Smooth muscle cell (in vitro differentiated cells): Measurements from ENCODE around the gene XKRX. TPM values are rescaled to one million over a fixed set of nuclear protein-coding genes. Genes with fewer than 3 reads are reported as not detected.

Experiments
- DNase-seq: peaks from one replicate; lab custom pipeline; 2025; ENCODE audit not compliant: unreplicated experiment; lab: John Stamatoyannopoulos, UW
- H2AFZ ChIP-seq: fragments of 200-600 bp; sonication (generic); 2 replicates; pipeline ENCODE4 v1.6.0; 2016; ENCODE audit warnings: antibody characterized with exemption, low read depth, mild to moderate bottlenecking
- H3F3A ChIP-seq: fragments of 200-600 bp; sonication (generic); 2 replicates; pipeline ENCODE4 v1.6.0; 2017; ENCODE audit warnings: antibody characterized with exemption, low read depth
- H3K27ac ChIP-seq: fragments of 200-600 bp; sonication (generic); 2 replicates; pipeline ENCODE4 v1.5.1; 2016; ENCODE audit warnings: low read depth, mild to moderate bottlenecking
- H3K27me3 ChIP-seq: fragments of 200-600 bp; sonication (generic); 2 replicates; pipeline ENCODE4 v1.6.1; 2016; ENCODE audit warnings: low read depth, mild to moderate bottlenecking
- H3K36me3 ChIP-seq: fragments of 200-600 bp; sonication (generic); 2 replicates; pipeline ENCODE4 v1.5.1; 2016; ENCODE audit warnings: low read depth
- H3K4me1 ChIP-seq: fragments of 200-600 bp; sonication (generic); 2 replicates; pipeline ENCODE4 v1.5.1; 2016; ENCODE audit warnings: low read depth
- H3K4me2 ChIP-seq: fragments of 200-600 bp; sonication (generic); 2 replicates; pipeline ENCODE4 v1.6.0; 2016; ENCODE audit warnings: mild to moderate bottlenecking
- H3K4me3 ChIP-seq: fragments of 200-600 bp; sonication (generic); 2 replicates; pipeline ENCODE4 v1.5.1; 2016; ENCODE audit warnings: mild to moderate bottlenecking
- H3K79me2 ChIP-seq: fragments of 200-600 bp; sonication (generic); 2 replicates; pipeline ENCODE4 v1.6.0; 2016; ENCODE audit warnings: low read depth, mild to moderate bottlenecking
- H3K9ac ChIP-seq: fragments of 200-600 bp; sonication (generic); 2 replicates; pipeline ENCODE4 v1.6.0; 2016; ENCODE audit warnings: low read depth
- H3K9me3 ChIP-seq: fragments of 200-600 bp; sonication (generic); replicated peaks from 2 replicates; pipeline ENCODE4 v1.5.1; 2016; ENCODE audit warnings: low read depth
- H4K20me1 ChIP-seq: fragments of 200-600 bp; sonication (generic); 2 replicates; pipeline ENCODE4 v1.6.0; 2016; ENCODE audit warnings: low read depth
- CTCF ChIP-seq: fragments of 200-600 bp; sonication (generic); IDR thresholded peaks from 2 replicates; pipeline ENCODE4 v1.5.1; 2017; ENCODE audit warnings: borderline replicate concordance, mild to moderate bottlenecking, antibody characterized with exemption; ENCODE audit not compliant: insufficient read depth, poor library complexity, severe bottlenecking
- WGBS: methylation state at CpG from one replicate; pipeline ENCODE4 v1.1.7; 2016; ENCODE audit warnings: low lambda C conversion rate; 5-methylcytosine and 5-hydroxymethylcytosine counted together
- polyA plus RNA-seq: library from polyadenylated mRNA; unstranded; fragments of >200 nt; fragmentation: Nextera tagmentation; extraction: Ambion mirVana; gene quantifications from 2 replicates; pipeline ENCODE4 v1.2.1, GENCODE V29; 2016
- total RNA-seq: library from RNA; depleted of rRNA; stranded (reverse); fragments of >200 nt; gene quantifications from 2 replicates; pipeline ENCODE4 v1.2.3, GENCODE V29; 2014

The XKRX gene
- total and polyA plus RNA-seq, 2 experiments from 2014 or later = 2.2 TPM; not detected in 1

DNA sequence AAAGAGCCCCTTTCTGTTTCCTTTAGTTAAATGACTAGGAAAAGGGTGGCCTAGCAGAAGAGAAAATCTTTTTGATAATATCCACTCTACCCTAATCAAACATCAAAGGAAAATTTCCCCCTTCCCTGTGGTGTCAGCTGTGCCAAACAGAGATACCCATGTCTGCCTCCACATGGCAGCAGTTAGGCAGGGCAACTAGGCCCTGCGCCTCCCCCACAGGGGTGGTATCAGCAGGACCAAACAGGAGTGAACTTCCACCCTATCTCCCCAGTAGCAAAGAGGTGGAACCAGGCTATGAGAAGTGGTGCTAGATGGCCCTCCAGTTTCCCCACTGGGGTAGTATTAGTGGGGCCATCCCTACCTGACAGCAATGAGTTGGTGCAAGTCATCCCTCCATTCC is 19.8 kb upstream of the XKRX start:
- no peaks in the 10 kb centered on the region for H3F3A ChIP-seq
- DNase-seq = no peak
- H3K4me1 ChIP-seq = no peaks in the 10 kb centered on the region
- no peaks in the 10 kb centered on the region for H3K79me2 ChIP-seq
- H3K9me3 ChIP-seq = no peaks in the 10 kb centered on the region
- 83% methylated on average over 1 of the region's 1 CpG for WGBS
- H3K4me3 ChIP-seq = no peak overlapping the region
- H3K4me2 ChIP-seq = no peak overlapping the region
- H2AFZ ChIP-seq = no peak overlapping the region
- H3K36me3 ChIP-seq = no peaks in the 10 kb centered on the region
- no peak overlapping the region for H3K27ac ChIP-seq
- no peaks in the 10 kb centered on the region for H3K27me3 ChIP-seq
- TF ChIP-seq CTCF = no peak
- H4K20me1 ChIP-seq = no peaks in the 10 kb centered on the region
- no peak overlapping the region for H3K9ac ChIP-seq

DNA sequence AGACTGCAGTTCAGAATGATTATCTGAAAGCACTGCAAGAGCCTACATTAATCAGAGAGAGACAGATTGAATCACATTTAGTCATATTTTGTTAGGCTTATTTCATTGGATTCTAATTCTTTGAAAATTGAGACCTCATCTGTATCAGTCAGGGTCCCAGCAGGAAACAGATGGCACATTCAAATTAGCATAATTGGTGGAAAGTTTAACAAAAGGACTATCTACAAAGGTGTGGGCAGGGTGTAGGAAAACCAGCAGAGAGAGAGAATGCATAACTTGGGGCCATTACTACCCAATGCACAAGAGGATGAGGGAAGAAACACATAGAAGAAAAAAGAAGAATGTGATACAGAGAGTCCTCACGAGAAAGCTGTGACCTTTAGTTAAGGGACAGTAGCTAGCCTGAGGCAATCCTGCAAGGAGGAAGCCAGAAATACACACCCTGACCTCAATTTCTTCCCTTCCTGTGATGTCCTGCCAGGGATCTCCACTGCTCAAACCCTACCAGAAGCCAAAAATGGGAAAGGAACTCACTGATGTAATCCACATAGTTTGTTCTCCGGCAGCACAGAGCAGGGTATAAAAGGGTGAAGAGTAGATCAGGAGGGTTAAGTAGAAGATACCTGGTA is 17.7 kb upstream of the XKRX start:
- WGBS = 70% methylated on average over 2 of the region's 2 CpGs
- H3K9ac ChIP-seq = no peak overlapping the region
- H3K4me3 ChIP-seq = no peak overlapping the region
- no peak overlapping the region for H3K27ac ChIP-seq
- no peaks in the 10 kb centered on the region for H3K27me3 ChIP-seq
- H3K79me2 ChIP-seq = no peaks in the 10 kb centered on the region
- H4K20me1 ChIP-seq = no peaks in the 10 kb centered on the region
- no peaks in the 10 kb centered on the region for H3K4me1 ChIP-seq
- no peak overlapping the region for H2AFZ ChIP-seq
- no peak for TF ChIP-seq CTCF
- no peaks in the 10 kb centered on the region for H3K36me3 ChIP-seq
- H3K9me3 ChIP-seq = no peaks in the 10 kb centered on the region
- H3K4me2 ChIP-seq = no peak overlapping the region
- no peaks in the 10 kb centered on the region for H3F3A ChIP-seq
- DNase-seq = no peak

DNA sequence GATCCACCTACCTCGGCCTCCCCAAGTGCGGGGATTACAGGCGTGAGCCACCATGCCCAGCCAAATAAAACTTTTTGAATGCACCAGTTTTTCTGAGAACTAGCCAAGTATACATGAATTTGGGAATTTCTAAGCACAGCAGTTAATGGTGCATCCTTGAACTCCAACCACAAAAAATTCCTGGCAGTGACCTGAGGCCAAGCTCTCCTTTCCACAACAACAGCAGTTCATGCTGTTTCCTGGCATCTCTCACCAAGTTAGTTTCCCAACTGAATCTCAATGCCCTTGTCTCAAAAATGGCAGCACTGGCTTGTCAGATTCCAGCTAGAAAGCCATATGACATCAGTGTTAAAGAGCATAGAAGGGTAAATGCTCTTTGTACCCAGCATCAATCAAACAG is 15.9 kb upstream of the XKRX start:
- no peaks in the 10 kb centered on the region for H3K79me2 ChIP-seq
- no peak overlapping the region for H3K27ac ChIP-seq
- H3K4me3 ChIP-seq = no peak overlapping the region
- 95% methylated on average over 3 of the region's 3 CpGs for WGBS
- no peaks in the 10 kb centered on the region for H3K9me3 ChIP-seq
- H3K4me2 ChIP-seq = no peak overlapping the region
- no peaks in the 10 kb centered on the region for H3F3A ChIP-seq
- H3K36me3 ChIP-seq = no peaks in the 10 kb centered on the region
- no peaks in the 10 kb centered on the region for H3K4me1 ChIP-seq
- TF ChIP-seq CTCF = no peak
- no peak overlapping the region for H3K9ac ChIP-seq
- no peak overlapping the region for H2AFZ ChIP-seq
- no peaks in the 10 kb centered on the region for H4K20me1 ChIP-seq
- no peak for DNase-seq
- H3K27me3 ChIP-seq = no peaks in the 10 kb centered on the region

GRCh38 chrX:100939333-100939732 is 10.6 kb upstream of the XKRX start:
- Histone ChIP-seq H3F3A (no peaks in the 10 kb centered on the region), H3K4me1 (no peaks in the 10 kb centered on the region), H3K36me3 (no peaks in the 10 kb centered on the region), H2AFZ (no peak overlapping the region), H3K9me3 (no peaks in the 10 kb centered on the region), H3K9ac (no peak overlapping the region), H3K4me2 (no peak overlapping the region), H3K27ac (no peak overlapping the region), H3K4me3 (no peak overlapping the region), H4K20me1 (no peaks in the 10 kb centered on the region), H3K27me3 (no peaks in the 10 kb centered on the region), H3K79me2 (no peaks in the 10 kb centered on the region)
- no peak for DNase-seq
- WGBS = 73% methylated on average over 4 of the region's 4 CpGs
- no peak for TF ChIP-seq CTCF
